IMR-90 (cell line): Measurements from ENCODE around the gene KLRF1. TPM values are rescaled to one million over a fixed set of nuclear protein-coding genes. Genes with fewer than 3 reads are reported as not detected.

ENCODE experiments used
- ATAC-seq: fragments of 200-7000 bp; cut with Tn5 transposase; 2 replicates; pipeline ENCODE4 v1.9.1; 2020; ENCODE audit warnings: low read depth, mild to moderate bottlenecking, moderate library complexity
- BruUV-seq: library from RNA; stranded (reverse); fragments of 400-500 nt; replicated peaks from 2 replicates; lab custom pipeline; 2021; lab: Mats Ljungman, UMichigan
- CTCF ChIA-PET: fragments of 300-600 bp; formaldehyde crosslinking; extraction: SDS; loops from one replicate; lab custom pipeline; 2021; ENCODE audit warnings: antibody characterized with exemption; lab: Yijun Ruan, JAX
- POLR2A ChIA-PET: fragments of 300-600 bp; sonication (Branson Sonifier 250); formaldehyde crosslinking; loops from one replicate; lab custom pipeline; 2022; ENCODE audit warnings: antibody characterized with exemption; ENCODE audit not compliant: unreplicated experiment; lab: Charles Lee
- DNase-seq: peaks from one replicate; pipeline ENCODE4 v3.0.0; 2013
- H2AFZ ChIP-seq: replicated peaks from 2 replicates; pipeline ENCODE3; 2013; ENCODE audit warnings: low read length, mild to moderate bottlenecking; ENCODE audit not compliant: poor library complexity
- H2AK5ac ChIP-seq: 2 replicates; pipeline ENCODE4 v1.6.1; 2013; ENCODE audit warnings: low read depth, low read length, inconsistent platforms
- H2AK9ac ChIP-seq: replicated peaks from 2 replicates; pipeline ENCODE3; 2013; ENCODE audit warnings: mild to moderate bottlenecking, low read depth, low read length, moderate library complexity; ENCODE audit not compliant: poor library complexity
- H2BK120ac ChIP-seq: 2 replicates; pipeline ENCODE4 v1.6.1; 2013; ENCODE audit warnings: low read depth, low read length, inconsistent platforms
- H2BK15ac ChIP-seq: 3 replicates; pipeline ENCODE4 v1.6.1; 2013; ENCODE audit warnings: low read depth, low read length, inconsistent platforms
- H2BK20ac ChIP-seq: 2 replicates; pipeline ENCODE4 v1.6.1; 2013; ENCODE audit warnings: low read depth, mild to moderate bottlenecking, inconsistent platforms, low read length, moderate library complexity
- H2BK5ac ChIP-seq: 2 replicates; pipeline ENCODE4 v1.6.1; 2013; ENCODE audit warnings: mild to moderate bottlenecking, low read depth, low read length, inconsistent platforms; ENCODE audit not compliant: poor library complexity, severe bottlenecking
- H3K14ac ChIP-seq: replicated peaks from 2 replicates; pipeline ENCODE4 v1.6.1; 2013; ENCODE audit warnings: low read depth, low read length, inconsistent platforms
- H3K18ac ChIP-seq: 2 replicates; pipeline ENCODE4 v1.6.1; 2013; ENCODE audit warnings: low read depth, low read length, control low read depth
- H3K23ac ChIP-seq: 2 replicates; pipeline ENCODE4 v1.6.1; 2013; ENCODE audit warnings: low read depth, low read length, inconsistent platforms
- H3K27ac ChIP-seq: 2 replicates; pipeline ENCODE4 v1.5.1; 2013; ENCODE audit warnings: mild to moderate bottlenecking, control low read depth, low read length; ENCODE audit not compliant: insufficient read depth
- H3K27me3 ChIP-seq: 2 replicates; pipeline ENCODE4 v1.6.1; 2013; ENCODE audit warnings: low read length; ENCODE audit not compliant: control insufficient read depth, insufficient read depth
- H3K36me3 ChIP-seq: 2 replicates; pipeline ENCODE4 v1.6.1; 2013; ENCODE audit warnings: low read length, mixed read lengths; ENCODE audit not compliant: control insufficient read depth, insufficient read depth
- H3K4ac ChIP-seq: 2 replicates; pipeline ENCODE4 v1.6.1; 2013; ENCODE audit warnings: low read depth, low read length, inconsistent platforms
- H3K4me1 ChIP-seq: 2 replicates; pipeline ENCODE4 v1.6.1; 2013; ENCODE audit warnings: low read length, mixed read lengths; ENCODE audit not compliant: control insufficient read depth, insufficient read depth
- H3K4me2 ChIP-seq: 2 replicates; pipeline ENCODE4 v1.6.1; 2013; ENCODE audit warnings: low read depth, mild to moderate bottlenecking, control low read depth, low read length, moderate library complexity
- H3K4me3 ChIP-seq: 2 replicates; pipeline ENCODE4 v1.5.1; 2013; ENCODE audit warnings: low read depth, mild to moderate bottlenecking, control low read depth, low read length, moderate library complexity; ENCODE audit not compliant: insufficient read depth
- H3K56ac ChIP-seq: 2 replicates; pipeline ENCODE4 v1.6.1; 2013; ENCODE audit warnings: low read length, inconsistent platforms; ENCODE audit not compliant: insufficient read depth; ENCODE audit errors: extremely low read depth
- H3K79me1 ChIP-seq, 2 experiments: 2 replicates each; pipeline ENCODE4 v1.6.1; 2013; ENCODE audit warnings: low read length in 2 of 2, inconsistent platforms in 1 of 2, low read depth in 1 of 2
- H3K9ac ChIP-seq: 2 replicates; pipeline ENCODE4 v1.6.1; 2013; ENCODE audit warnings: low read depth, low read length, control low read depth
- H3K9me1 ChIP-seq: 2 replicates; pipeline ENCODE4 v1.6.1; 2013; ENCODE audit warnings: low read length, inconsistent platforms; ENCODE audit not compliant: insufficient read depth
- H3K9me3 ChIP-seq: 2 replicates; pipeline ENCODE4 v1.6.1; 2013; ENCODE audit warnings: low read length; ENCODE audit not compliant: control insufficient read depth, insufficient read depth
- H4K20me1 ChIP-seq: 2 replicates; pipeline ENCODE4 v1.6.1; 2013; ENCODE audit warnings: low read length, inconsistent platforms; ENCODE audit not compliant: insufficient read depth
- H4K5ac ChIP-seq: 2 replicates; pipeline ENCODE4 v1.6.1; 2013; ENCODE audit warnings: mild to moderate bottlenecking, low read depth, low read length, control low read depth
- H4K8ac ChIP-seq, 2 experiments: 2 replicates each; pipeline ENCODE4 v1.6.1; 2013; ENCODE audit warnings: low read depth in 2 of 2, low read length in 2 of 2, control low read depth in 1 of 2, inconsistent platforms in 1 of 2
- H4K91ac ChIP-seq: 2 replicates; pipeline ENCODE4 v1.6.1; 2013; ENCODE audit warnings: low read depth, low read length, inconsistent platforms; ENCODE audit not compliant: insufficient read depth
- CHD1 ChIP-seq: IDR thresholded peaks from 2 replicates; pipeline ENCODE4 v1.6.1; 2012; ENCODE audit warnings: low read depth, low read length, improper control_type of control experiment
- CTCF ChIP-seq: conservative IDR thresholded peaks from 2 replicates; pipeline ENCODE4 v1.5.1; 2012; ENCODE audit warnings: mild to moderate bottlenecking, low read depth, low read length, improper control_type of control experiment
- FOS ChIP-seq: fragments of 150-350 bp; IDR thresholded peaks from 2 replicates; pipeline ENCODE4 v1.6.1; 2016; ENCODE audit warnings: low read depth, low read length
- MAFK ChIP-seq: IDR thresholded peaks from 2 replicates; pipeline ENCODE4 v1.6.1; 2012; ENCODE audit warnings: low read depth, low read length, improper control_type of control experiment
- MXI1 ChIP-seq: IDR thresholded peaks from 2 replicates; pipeline ENCODE4 v1.6.1; 2012; ENCODE audit warnings: low read depth, mild to moderate bottlenecking, low read length, moderate library complexity, borderline replicate concordance
- NFE2L2 ChIP-seq: fragments of 150-350 bp; IDR thresholded peaks from 2 replicates; pipeline ENCODE4 v1.6.1; 2016; ENCODE audit warnings: low read depth, mild to moderate bottlenecking, low read length
- RAD21 ChIP-seq: IDR thresholded peaks from 2 replicates; pipeline ENCODE4 v1.6.1; 2012; ENCODE audit warnings: low read length, improper control_type of control experiment
- RFX5 ChIP-seq: IDR thresholded peaks from 2 replicates; pipeline ENCODE4 v1.8.0; 2012; ENCODE audit warnings: low read depth, mild to moderate bottlenecking, low read length, moderate library complexity
- SMC3 ChIP-seq: fragments of 150-350 bp; IDR thresholded peaks from 2 replicates; pipeline ENCODE4 v1.6.1; 2016; ENCODE audit warnings: low read depth, mild to moderate bottlenecking, antibody characterized with exemption, low read length, moderate library complexity
- WGBS, 2 experiments: methylation state at CpG; one replicate each; pipeline versions ENCODE4 v1.1.5 to v1.1.7; 2013; ENCODE audit warnings: missing lambda C conversion rate in 2 of 2; ENCODE audit not compliant: insufficient read length in 1 of 2; ENCODE audit errors: extremely low coverage in 2 of 2; 5-methylcytosine and 5-hydroxymethylcytosine counted together
- dilution Hi-C: fragments of 300-500 bp; cut with HindIII; formaldehyde crosslinking; loops from one replicate; pipeline ENCODE4 v1.14.3; 2018; ENCODE audit warnings: low sequenced_read_pairs; ENCODE audit not compliant: unreplicated experiment
- in situ Hi-C: fragments of 300-500 bp; cut with MboI; formaldehyde crosslinking; loops from 3 replicates; pipeline ENCODE4 v1.14.3; 2019; ENCODE audit warnings: low sequenced_read_pairs, inconsistent platforms, mixed read lengths
- intact Hi-C: fragments of 100-400 bp; cut with micrococcal nuclease; formaldehyde crosslinking; loops from 2 replicates; pipeline ENCODE4 v1.10.0; 2022
- polyA plus RNA-seq, 3 experiments: library from polyadenylated mRNA; depleted of rRNA; stranded (reverse); fragments of >200 nt; gene quantifications; 2 replicates each; pipeline ENCODE4 v1.2.3, GENCODE V29; 2012; ENCODE audit warnings: low replicate concordance in 1 of 3
- total RNA-seq: library from RNA; depleted of rRNA; stranded (reverse); fragments of >200 nt; gene quantifications from 2 replicates; pipeline ENCODE4 v1.2.3, GENCODE V29; 2012; rRNA removed

The KLRF1 gene
- total and polyA plus RNA-seq, 2 of the 4 experiments (the other 2 are of a cell fraction), result not detected

DNA sequence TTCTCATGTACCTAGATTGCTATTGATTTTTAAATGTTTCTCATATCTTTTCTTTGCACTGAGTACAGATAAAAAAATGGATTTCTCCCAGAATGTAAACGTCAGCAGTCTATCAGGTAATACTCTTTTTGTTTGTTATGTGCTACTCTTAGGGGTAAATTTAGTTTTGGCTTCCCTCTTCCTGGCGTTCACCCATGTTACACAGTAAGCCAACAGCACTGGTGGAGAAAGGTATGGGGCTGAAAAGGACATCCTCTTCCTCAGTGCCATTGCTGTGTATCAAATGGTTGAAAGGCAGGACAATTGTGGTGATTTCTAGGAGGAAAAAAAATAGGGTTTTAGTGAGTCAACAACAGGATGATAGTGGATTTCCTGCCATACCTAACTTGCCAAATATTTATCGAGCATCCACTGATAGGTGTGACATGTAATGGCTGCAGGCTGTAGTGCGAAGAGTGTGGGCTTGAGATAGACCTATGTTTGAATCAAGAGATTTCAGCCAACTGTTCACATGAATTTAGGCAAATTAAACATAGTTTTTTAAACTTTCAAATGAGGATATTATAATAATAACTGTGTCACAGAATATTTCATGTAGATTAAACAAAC, 61.5 kb downstream of the KLRF1 start:
- H2AFZ ChIP-seq, result no peak overlapping the region
- no peak overlapping the region for H2BK15ac ChIP-seq
- no peak overlapping the region for H2BK5ac ChIP-seq
- no peaks in the 10 kb centered on the region for H3K79me1 ChIP-seq
- intact Hi-C loops, result no loop called here
- DNase-seq, result no peak
- POLR2A ChIA-PET, result no interaction called here
- H2BK20ac ChIP-seq, result no peak overlapping the region
- H4K5ac ChIP-seq, result no peak overlapping the region
- TF ChIP-seq RFX5 (no peak), NFE2L2 (no peak), FOS (no peak), CHD1 (no peak), MAFK (no peak), CTCF (no peak), RAD21 (no peak), MXI1 (no peak), SMC3 (no peak)
- BruUV-seq, result no TSS peak
- no peak overlapping the region for H3K23ac ChIP-seq
- H3K4me1 ChIP-seq, result no peaks in the 10 kb centered on the region
- no peak overlapping the region for H4K91ac ChIP-seq
- CTCF ChIA-PET, result no interaction called here
- no peak overlapping the region for H3K4me3 ChIP-seq
- H3K56ac ChIP-seq, result no peak overlapping the region
- no CpG with 5 or more reads among the region's 4 CpGs for WGBS, 2 experiments
- no peak overlapping the region for H2AK9ac ChIP-seq
- H3K27me3 ChIP-seq, result no peaks in the 10 kb centered on the region
- H3K4me2 ChIP-seq, result no peak overlapping the region
- H3K4ac ChIP-seq, result no peak overlapping the region
- H3K14ac ChIP-seq, result no peak overlapping the region
- H2BK120ac ChIP-seq, result no peak overlapping the region
- H3K9ac ChIP-seq, result no peak overlapping the region
- no peak overlapping the region for H3K27ac ChIP-seq
- H3K9me3 ChIP-seq, result no peaks in the 10 kb centered on the region
- no peak for ATAC-seq
- in situ Hi-C loops, result no loop called here
- no peaks in the 10 kb centered on the region for H3K9me1 ChIP-seq
- H2AK5ac ChIP-seq, result no peak overlapping the region
- dilution Hi-C loops, result no loop called here
- no peaks in the 10 kb centered on the region for H3K36me3 ChIP-seq
- H3K18ac ChIP-seq, result no peak overlapping the region
- no peak overlapping the region for H4K8ac ChIP-seq
- no peaks in the 10 kb centered on the region for H4K20me1 ChIP-seq

Other genes starting within 250 kb of the KLRF1 start
- gene KLRB1, start 219.6 kb upstream of the KLRF1 start, total RNA-seq, result not detected in 2 replicates
- not detected in 2 replicates for gene KLRB1, start 219.6 kb upstream of the KLRF1 start, polyA plus RNA-seq (2012; rRNA removed)
- 0.72 and 1.1 TPM in 2 replicates for gene CLEC2D, start 157.8 kb upstream of the KLRF1 start, total RNA-seq
- gene CLEC2D, start 157.8 kb upstream of the KLRF1 start, polyA plus RNA-seq (2012; rRNA removed), result 0.80 and 1.2 TPM in 2 replicates
- not detected in 2 replicates for gene CLECL1, start 94.4 kb upstream of the KLRF1 start, total RNA-seq
- gene CLECL1, start 94.4 kb upstream of the KLRF1 start, polyA plus RNA-seq (2012; rRNA removed), result not detected in 2 replicates
- gene CD69, start 66.6 kb upstream of the KLRF1 start, total RNA-seq, result not detected in 2 replicates
- gene CD69, start 66.6 kb upstream of the KLRF1 start, polyA plus RNA-seq (2012; rRNA removed), result not detected in 2 replicates
- 0.18 and 0.56 TPM in 2 replicates for gene CLEC2B, start 41.9 kb downstream of the KLRF1 start, total RNA-seq
- 0.27 and 0.31 TPM in 2 replicates for gene CLEC2B, start 41.9 kb downstream of the KLRF1 start, polyA plus RNA-seq (2012; rRNA removed)
- not detected in 2 replicates for gene KLRF2, start 54.0 kb downstream of the KLRF1 start, total RNA-seq
- not detected in 2 replicates for gene KLRF2, start 54.0 kb downstream of the KLRF1 start, polyA plus RNA-seq (2012; rRNA removed)
- not detected in 2 replicates for gene CLEC2A, start 104.9 kb downstream of the KLRF1 start, total RNA-seq
- gene CLEC2A, start 104.9 kb downstream of the KLRF1 start, polyA plus RNA-seq (2012; rRNA removed), result not detected in 2 replicates
- gene CLEC12A, start 143.9 kb downstream of the KLRF1 start, total RNA-seq, result not detected in 2 replicates
- gene CLEC12A, start 143.9 kb downstream of the KLRF1 start, polyA plus RNA-seq (2012; rRNA removed), result not detected in 2 replicates
- not detected in 2 replicates for gene CLEC1B, start 171.6 kb downstream of the KLRF1 start, total RNA-seq
- gene CLEC1B, start 171.6 kb downstream of the KLRF1 start, polyA plus RNA-seq (2012; rRNA removed), result not detected in 2 replicates
- not detected in 2 replicates for gene CLEC12B, start 183.1 kb downstream of the KLRF1 start, total RNA-seq
- gene CLEC12B, start 183.1 kb downstream of the KLRF1 start, polyA plus RNA-seq (2012; rRNA removed), result 0.03 TPM in 1 of 2 replicates, not detected in the other
- not detected in 2 replicates for gene CLEC9A, start 203.2 kb downstream of the KLRF1 start, total RNA-seq
- gene CLEC9A, start 203.2 kb downstream of the KLRF1 start, polyA plus RNA-seq (2012; rRNA removed), result not detected in 2 replicates